H9 (cell line): ENCODE data around the gene GMPR. TPM values are rescaled to one million over a fixed set of nuclear protein-coding genes. Genes with fewer than 3 reads are reported as not detected.

Experiments used
- DNase-seq: peaks from one replicate; pipeline ENCODE4 v3.0.0-alpha.2; 2017
- H2AFZ ChIP-seq: one replicate; pipeline ENCODE4 v1.6.1; 2013; ENCODE audit warnings: mild to moderate bottlenecking, low read length, control low read depth, moderate library complexity
- H2AK5ac ChIP-seq: 2 replicates; pipeline ENCODE4 v1.6.1; 2013; ENCODE audit warnings: low read length, control low read depth, mixed read lengths; ENCODE audit not compliant: insufficient read length
- H2BK120ac ChIP-seq: one replicate; pipeline ENCODE4 v1.6.1; 2013; ENCODE audit warnings: low read depth, mild to moderate bottlenecking, low read length, control low read depth, inconsistent platforms; ENCODE audit not compliant: poor library complexity, severe bottlenecking
- H2BK12ac ChIP-seq: 2 replicates; pipeline ENCODE4 v1.6.1; 2013; ENCODE audit warnings: low read length, control low read depth, mixed read lengths, low read depth; ENCODE audit not compliant: insufficient read length
- H2BK15ac ChIP-seq: 2 replicates; pipeline ENCODE4 v1.6.1; 2013; ENCODE audit warnings: low read depth, low read length, control low read depth
- H2BK20ac ChIP-seq: one replicate; pipeline ENCODE4 v1.6.1; 2013; ENCODE audit warnings: low read depth, mild to moderate bottlenecking, low read length, control low read depth, inconsistent platforms; ENCODE audit not compliant: poor library complexity, severe bottlenecking
- H2BK5ac ChIP-seq: 2 replicates; pipeline ENCODE4 v1.6.1; 2013; ENCODE audit warnings: low read length, control low read depth, mixed read lengths; ENCODE audit not compliant: insufficient read length
- H3K14ac ChIP-seq: 2 replicates; pipeline ENCODE4 v1.6.1; 2013; ENCODE audit warnings: low read length, control low read depth; ENCODE audit not compliant: insufficient read depth
- H3K18ac ChIP-seq: 2 replicates; pipeline ENCODE4 v1.6.1; 2013; ENCODE audit warnings: low read depth, mild to moderate bottlenecking, mixed read lengths, low read length, control low read depth; ENCODE audit not compliant: insufficient read length
- H3K23ac ChIP-seq: 2 replicates; pipeline ENCODE4 v1.6.1; 2013; ENCODE audit warnings: low read length, control low read depth, mixed read lengths, low read depth; ENCODE audit not compliant: insufficient read length
- H3K23me2 ChIP-seq: 2 replicates; pipeline ENCODE4 v1.6.1; 2013; ENCODE audit warnings: low read depth, mild to moderate bottlenecking, mixed read lengths, low read length, control low read depth; ENCODE audit not compliant: insufficient read length, poor library complexity, severe bottlenecking
- H3K27ac ChIP-seq: 2 replicates; pipeline ENCODE4 v1.5.1; 2013; ENCODE audit warnings: low read length, control low read depth, mixed read lengths, low read depth; ENCODE audit not compliant: insufficient read length
- H3K27me3 ChIP-seq: 2 replicates; pipeline ENCODE4 v1.6.1; 2013; ENCODE audit warnings: low read length, control low read depth, inconsistent platforms; ENCODE audit not compliant: insufficient read depth
- H3K4ac ChIP-seq: 2 replicates; pipeline ENCODE4 v1.6.1; 2013; ENCODE audit warnings: low read depth, mild to moderate bottlenecking, control low read depth, inconsistent platforms, low read length, moderate library complexity
- H3K4me1 ChIP-seq: 2 replicates; pipeline ENCODE4 v1.6.1; 2013; ENCODE audit warnings: low read length, control low read depth, inconsistent platforms; ENCODE audit not compliant: insufficient read depth
- H3K4me2 ChIP-seq: 2 replicates; pipeline ENCODE4 v1.6.1; 2013; ENCODE audit warnings: low read length, control low read depth, mixed read lengths; ENCODE audit not compliant: insufficient read length, insufficient read depth
- H3K56ac ChIP-seq: 2 replicates; pipeline ENCODE4 v1.6.1; 2013; ENCODE audit warnings: low read depth, mild to moderate bottlenecking, mixed read lengths, low read length, control low read depth; ENCODE audit not compliant: insufficient read length
- H3K79me1 ChIP-seq: 2 replicates; pipeline ENCODE4 v1.6.1; 2013; ENCODE audit warnings: low read depth, mild to moderate bottlenecking, moderate library complexity, low read length, control low read depth, inconsistent platforms; ENCODE audit not compliant: insufficient read depth, poor library complexity, severe bottlenecking
- H3K79me2 ChIP-seq: 2 replicates; pipeline ENCODE4 v1.6.1; 2013; ENCODE audit warnings: low read length, control low read depth, inconsistent platforms; ENCODE audit not compliant: insufficient read depth
- H3K9ac ChIP-seq: 2 replicates; pipeline ENCODE4 v1.6.1; 2013; ENCODE audit warnings: low read length, control low read depth, mixed read lengths; ENCODE audit not compliant: insufficient read length; ENCODE audit errors: extremely low read depth
- H3K9me3 ChIP-seq: one replicate; pipeline ENCODE4 v1.6.1; 2013; ENCODE audit warnings: low read depth, low read length, inconsistent platforms; ENCODE audit not compliant: control insufficient read depth
- H3T11ph ChIP-seq: one replicate; pipeline ENCODE4 v1.6.1; 2013; ENCODE audit warnings: mild to moderate bottlenecking, low read length, control low read depth, inconsistent platforms
- H4K20me1 ChIP-seq: one replicate; pipeline ENCODE4 v1.6.1; 2013; ENCODE audit not compliant: control insufficient read depth, insufficient read length, insufficient read depth
- H4K5ac ChIP-seq: 2 replicates; pipeline ENCODE4 v1.6.1; 2013; ENCODE audit warnings: low read depth, mild to moderate bottlenecking, mixed read lengths, low read length, control low read depth; ENCODE audit not compliant: insufficient read length
- H4K8ac ChIP-seq: replicated peaks from 2 replicates; pipeline ENCODE4 v1.6.1; 2013; ENCODE audit warnings: low read length, control low read depth, mixed read lengths, low read depth; ENCODE audit not compliant: insufficient read length
- H4K91ac ChIP-seq: 2 replicates; pipeline ENCODE4 v1.6.1; 2013; ENCODE audit warnings: low read depth, mild to moderate bottlenecking, moderate library complexity, mixed read lengths, low read length, control low read depth; ENCODE audit not compliant: insufficient read length
- H3K27ac Mint-ChIP-seq, 3 experiments: 2 replicates in 2 of 3; 3 replicates in 1 of 3; pipeline ENCODE4 v1.8.0; 2020 to 2021; ENCODE audit warnings: mixed read lengths in 3 of 3, mild to moderate bottlenecking in 1 of 3, moderate library complexity in 1 of 3
- H3K27me3 Mint-ChIP-seq: 2 replicates; pipeline ENCODE4 v1.8.0; 2021; ENCODE audit warnings: low read depth, mild to moderate bottlenecking, moderate library complexity, mixed read lengths
- H3K36me3 Mint-ChIP-seq, 3 experiments: 2 replicates in 2 of 3; 3 replicates in 1 of 3; pipeline ENCODE4 v1.8.0; 2020 to 2021; ENCODE audit warnings: low read depth in 3 of 3, mixed read lengths in 3 of 3; ENCODE audit not compliant: insufficient read depth in 1 of 3
- H3K4me1 Mint-ChIP-seq, 2 experiments: 2 replicates each; pipeline ENCODE4 v1.8.0; 2020; ENCODE audit warnings: mixed read lengths in 2 of 2
- H3K4me3 Mint-ChIP-seq, 2 experiments: 2 replicates in 1 of 2; 3 replicates in 1 of 2; pipeline ENCODE4 v1.8.0; 2020 to 2021; ENCODE audit warnings: mild to moderate bottlenecking in 2 of 2, mixed read lengths in 2 of 2, moderate library complexity in 1 of 2
- H3K9me3 Mint-ChIP-seq, 2 experiments: 2 replicates in 1 of 2; 3 replicates in 1 of 2; pipeline ENCODE4 v1.8.0; 2020; ENCODE audit warnings: mild to moderate bottlenecking in 2 of 2, mixed read lengths in 2 of 2, moderate library complexity in 1 of 2
- CTCF ChIP-seq: fragments of 200-600 bp; sonication (generic); conservative IDR thresholded peaks from 3 replicates; pipeline ENCODE4 v1.8.0; 2021; ENCODE audit warnings: antibody characterized with exemption, mild to moderate bottlenecking
- WGBS: extraction: QIAGEN DNeasy Blood & Tissue Kit; methylation state at CpG from one replicate; pipeline ENCODE4 v1.1.7; 2013; ENCODE audit warnings: missing lambda C conversion rate, low lambda C conversion rate, mixed read lengths; ENCODE audit not compliant: insufficient read length; ENCODE audit errors: extremely low coverage; 5-methylcytosine and 5-hydroxymethylcytosine counted together
- total RNA-seq: library from RNA; stranded (reverse); gene quantifications from 2 replicates; pipeline ENCODE4 v1.2.1, GENCODE V29; 2021

Gene GMPR
- total RNA-seq, 1 experiment from 2014 or later, result 0.70 TPM

GRCh38 chr6:16230953-16231352 is 7.4 kb upstream of the GMPR start:
- no peaks in the 10 kb centered on the region for H3K4me1 ChIP-seq
- no peak overlapping the region for H2BK20ac ChIP-seq
- Mint-ChIP-seq H3K36me3 (no peaks in the 10 kb centered on the region; a peak in 1 of 7 replicates), H3K4me1 (peaks cover 0 to 8% of the 10 kb centered on the region in 2 experiments; a peak in 2 of 4 replicates), H3K27me3 (peaks cover 16% of the 10 kb centered on the region), H3K4me3 (no peak overlapping the region), H3K27ac (no peak overlapping the region), H3K9me3 (no peaks in the 10 kb centered on the region; a peak in 1 of 5 replicates)
- no peak overlapping the region for H3K27ac ChIP-seq
- no peak overlapping the region for H2BK15ac ChIP-seq
- no peak overlapping the region for H2BK120ac ChIP-seq
- H3K79me2 ChIP-seq, result no peaks in the 10 kb centered on the region
- TF ChIP-seq CTCF, result no peak
- no peaks in the 10 kb centered on the region for H3K27me3 ChIP-seq
- no peaks in the 10 kb centered on the region for H3K23me2 ChIP-seq
- H4K8ac ChIP-seq, result no peak overlapping the region
- no peak overlapping the region for H2BK12ac ChIP-seq
- H3K9me3 ChIP-seq, result no peaks in the 10 kb centered on the region
- H3T11ph ChIP-seq, result no peak overlapping the region
- H3K79me1 ChIP-seq, result no peaks in the 10 kb centered on the region
- no peak for DNase-seq
- H3K56ac ChIP-seq, result no peak overlapping the region
- no peak overlapping the region for H3K18ac ChIP-seq
- no peak overlapping the region for H3K23ac ChIP-seq
- no peaks in the 10 kb centered on the region for H4K20me1 ChIP-seq
- H2AFZ ChIP-seq, result no peak overlapping the region
- WGBS, result no CpG with 5 or more reads among the region's 9 CpGs
- no peak overlapping the region for H4K91ac ChIP-seq
- H4K5ac ChIP-seq, result no peak overlapping the region
- no peak overlapping the region for H2AK5ac ChIP-seq
- H3K4me2 ChIP-seq, result no peak overlapping the region
- H3K9ac ChIP-seq, result no peak overlapping the region
- no peak overlapping the region for H3K4ac ChIP-seq
- H2BK5ac ChIP-seq, result no peak overlapping the region
- no peak overlapping the region for H3K14ac ChIP-seq
